ENCODE data around the gene CXorf58.
"Not testable (repeated sequence)": the region's sequence is repeated elsewhere in the genome, so short reads cannot be mapped to it uniquely, and the experiment has no call there.

CXorf58 gene

DNA sequence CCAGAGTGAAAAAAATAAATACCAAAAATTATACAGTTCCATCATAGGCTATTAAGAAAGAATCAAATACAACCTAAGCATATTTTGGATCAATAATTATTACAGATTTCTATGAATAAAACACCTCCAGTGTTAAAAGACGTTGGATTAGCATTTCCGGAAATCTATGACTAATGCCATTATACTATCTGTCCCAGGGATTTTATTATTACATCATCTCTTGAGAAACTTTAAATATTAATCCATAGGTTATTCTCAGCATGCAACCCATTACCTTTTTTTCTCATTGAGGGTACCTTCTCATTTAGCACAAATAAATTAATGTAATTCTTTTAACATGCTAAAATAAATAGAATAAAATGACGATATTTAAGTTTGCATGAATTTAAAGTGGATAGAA is 44.6 kb downstream of the CXorf58 start:
- no peak for FAIRE-seq
- no peak for DNase-seq (ENCODE audit: insufficient read length, low spot score)

DNA sequence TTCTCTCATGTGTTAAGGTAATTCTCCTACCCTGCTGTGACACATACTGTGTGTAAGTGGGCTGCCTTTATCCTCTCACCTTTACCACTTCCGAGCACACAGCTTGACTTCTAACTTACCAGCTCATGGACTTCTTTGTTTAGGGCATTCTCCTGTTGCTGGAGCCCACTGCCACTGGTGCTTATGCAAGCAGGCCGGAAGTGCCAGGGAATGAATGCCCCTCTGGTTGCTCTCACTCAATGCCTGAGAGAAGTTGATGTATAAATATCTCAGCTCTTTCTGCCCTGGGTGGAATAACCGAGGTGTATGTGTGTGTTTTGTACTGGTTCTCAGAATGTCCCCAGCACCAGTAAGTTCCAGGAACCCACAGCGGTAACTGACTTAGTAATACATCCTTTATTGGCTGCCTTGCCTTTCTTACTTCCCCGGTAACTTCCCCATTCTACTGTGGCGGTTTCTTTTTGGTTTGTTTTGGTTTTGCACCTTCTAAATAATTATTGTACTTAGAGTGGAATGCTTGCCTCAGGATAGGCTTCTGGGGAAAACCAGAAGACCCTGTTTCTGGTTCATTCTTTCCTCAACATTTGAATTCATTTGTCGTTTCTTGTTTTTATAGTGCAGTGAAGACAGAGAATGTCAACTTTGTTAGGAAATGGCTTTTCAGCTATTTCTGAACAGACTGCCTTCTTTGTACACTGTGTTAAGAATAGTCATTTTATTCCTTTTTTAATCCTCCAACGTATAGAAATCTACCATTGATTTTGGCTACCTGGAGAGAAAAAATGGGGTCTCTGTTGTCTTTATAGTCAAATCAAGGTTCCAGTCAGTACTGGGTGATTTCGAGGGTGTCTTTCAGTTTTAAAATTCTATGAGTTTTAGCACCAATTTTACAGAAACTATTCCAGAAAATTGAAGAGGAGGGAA is 45.4 kb downstream of the CXorf58 start:
- FAIRE-seq = peak; percentile 79
- DNase-seq (ENCODE audit: insufficient read length, low spot score) = no peak

DNA sequence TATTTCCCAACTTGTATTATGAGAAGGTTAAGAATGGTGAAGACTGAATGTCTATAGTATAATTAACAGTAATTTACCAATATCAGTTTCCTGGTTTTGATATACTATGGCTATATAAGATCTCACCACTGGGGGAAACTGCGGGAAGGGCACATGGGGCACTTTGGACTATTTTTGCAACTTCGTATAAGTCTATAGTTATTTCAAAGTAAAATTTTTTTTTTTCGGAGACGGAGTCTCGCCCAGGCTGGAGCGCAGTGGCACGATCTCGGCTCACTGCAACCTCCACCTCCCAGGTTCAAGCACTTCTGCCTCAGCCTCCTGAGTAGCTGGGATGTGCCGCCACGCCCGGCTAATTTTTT is 46.1 kb downstream of the CXorf58 start:
- no peak for DNase-seq (ENCODE audit: insufficient read length, low spot score)
- FAIRE-seq = no peak

DNA sequence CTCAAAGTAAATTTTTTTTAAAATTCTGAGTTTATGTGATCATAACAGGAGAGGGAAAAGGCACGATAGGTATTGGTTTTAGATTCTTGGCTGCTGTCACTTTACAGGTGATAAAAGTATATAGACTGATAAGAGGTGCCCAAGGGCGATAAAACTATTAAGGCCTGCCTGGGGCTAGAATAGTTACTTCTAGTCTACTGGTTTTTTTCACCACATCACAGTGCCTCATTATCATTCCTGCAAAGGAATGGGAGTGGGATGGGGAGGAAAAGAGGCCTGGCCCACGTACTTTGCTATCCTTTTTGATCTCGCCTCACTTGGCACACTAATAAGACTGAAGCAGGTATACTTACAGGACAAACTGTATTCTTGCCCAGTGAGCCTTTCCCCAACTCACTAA is 46.6 kb downstream of the CXorf58 start:
- FAIRE-seq (peak; percentile 63), DNase-seq (ENCODE audit: insufficient read length, low spot score) (no peak)

DNA sequence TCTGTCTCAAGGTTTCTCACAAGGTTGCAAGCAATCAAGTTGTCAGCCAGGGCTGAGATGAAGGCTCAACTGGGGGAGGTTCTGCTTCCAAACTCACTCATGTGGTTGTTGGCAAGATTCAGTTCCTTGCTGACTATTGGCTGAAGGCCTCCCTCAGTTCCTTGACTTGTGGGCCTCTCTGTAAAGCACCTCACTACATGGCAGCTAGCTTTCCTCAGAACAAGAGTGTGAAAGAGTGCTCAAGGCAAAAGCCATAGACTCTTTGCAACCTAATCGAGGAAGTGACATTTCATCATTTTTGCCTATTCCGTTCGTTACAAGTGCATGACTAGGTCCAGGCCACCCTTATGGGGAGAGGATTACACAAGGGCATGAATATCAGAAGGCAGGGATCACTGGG is 52.0 kb downstream of the CXorf58 start:
- FAIRE-seq (peak; percentile 86), DNase-seq (ENCODE audit: insufficient read length, low spot score) (no peak)

DNA sequence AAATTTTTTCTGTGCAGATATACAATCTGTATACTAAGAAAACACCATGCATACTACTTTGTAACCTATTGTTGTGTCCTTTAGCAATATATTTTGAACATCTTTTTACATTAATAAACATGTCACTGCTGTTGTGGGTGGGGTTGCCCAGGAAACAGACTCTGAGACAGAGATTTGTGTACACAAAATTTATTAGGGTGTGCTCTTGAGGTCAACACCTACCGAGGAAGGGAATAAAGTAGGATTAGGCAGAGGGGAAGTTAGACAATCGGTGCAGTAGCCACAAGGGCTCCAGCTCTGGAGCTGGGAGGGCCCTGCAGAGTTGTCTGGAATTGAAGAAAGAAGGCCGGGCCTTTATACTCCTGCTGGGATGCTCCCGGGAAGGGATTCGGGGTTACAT is 56.4 kb downstream of the CXorf58 start:
- no peak for FAIRE-seq

DNA sequence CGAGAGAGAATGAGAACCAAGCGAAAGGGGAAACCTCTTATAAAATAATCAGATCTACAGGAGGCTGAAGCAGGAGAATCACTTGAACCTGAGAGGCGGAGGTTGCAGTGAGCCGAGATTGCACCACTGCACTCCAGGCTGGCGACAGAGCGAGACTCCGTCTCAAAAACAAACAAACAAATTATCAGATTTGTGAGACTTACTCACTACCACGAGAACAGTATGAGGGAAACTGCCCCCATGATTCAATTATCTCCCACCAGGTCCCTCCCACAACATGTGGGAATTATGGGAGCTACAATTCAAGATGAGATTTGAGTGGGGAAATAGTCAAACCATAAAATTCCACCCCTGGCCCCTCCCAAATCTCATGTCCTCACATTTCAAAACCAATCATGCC is 57.8 kb downstream of the CXorf58 start:
- FAIRE-seq = not testable (repeated sequence)

More for the DNA sequence above, 56.4 kb downstream of the CXorf58 start:
- DNase-seq (ENCODE audit: insufficient read length, low spot score) = no peak

DNA sequence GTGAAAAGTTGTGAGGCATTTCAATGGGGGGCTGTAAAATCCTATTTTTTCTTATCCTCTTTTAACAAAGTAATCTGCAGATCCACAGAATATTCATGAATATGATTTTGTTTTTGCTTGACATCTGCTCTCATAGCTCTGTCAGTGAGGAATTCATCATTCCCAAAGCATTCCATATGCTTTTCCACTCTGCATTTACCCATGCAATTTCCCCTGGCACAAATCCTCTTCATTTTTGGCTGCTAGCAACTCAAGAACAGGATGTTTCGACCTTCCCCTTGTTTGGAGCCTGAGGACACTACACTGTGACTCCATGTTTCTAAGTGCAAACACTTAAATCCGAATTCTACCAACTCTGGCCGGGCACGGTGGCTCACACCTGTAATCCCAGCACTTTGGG is 70.7 kb downstream of the CXorf58 start:
- DNase-seq (ENCODE audit: insufficient read length, low spot score) = no peak
- FAIRE-seq = no peak

More for the DNA sequence above, 57.8 kb downstream of the CXorf58 start:
- not testable (repeated sequence) for DNase-seq (ENCODE audit: insufficient read length, low spot score)

DNA sequence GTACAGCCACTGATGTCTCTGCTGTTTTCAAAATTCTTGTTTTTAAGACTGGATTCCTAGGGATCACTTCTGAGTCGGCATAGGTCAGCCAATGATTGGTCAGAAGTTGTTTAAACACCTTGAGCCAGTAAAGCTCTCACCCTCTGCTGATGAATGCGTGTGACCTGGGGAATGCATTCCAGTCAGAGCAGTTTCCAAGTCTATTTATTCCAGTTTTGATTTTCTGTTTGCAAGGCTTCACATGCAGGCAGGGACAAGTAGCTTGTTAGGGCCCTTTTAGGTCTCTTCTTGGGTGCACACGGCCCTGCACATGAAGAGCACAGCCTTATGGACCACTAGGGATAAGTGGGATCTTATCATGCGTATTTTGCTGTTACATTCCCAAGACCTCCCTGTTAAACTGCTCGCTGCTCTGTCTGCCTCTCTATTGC is 72.2 kb downstream of the CXorf58 start:
- FAIRE-seq (peak; percentile 90), DNase-seq (ENCODE audit: insufficient read length, low spot score) (no peak)

DNA sequence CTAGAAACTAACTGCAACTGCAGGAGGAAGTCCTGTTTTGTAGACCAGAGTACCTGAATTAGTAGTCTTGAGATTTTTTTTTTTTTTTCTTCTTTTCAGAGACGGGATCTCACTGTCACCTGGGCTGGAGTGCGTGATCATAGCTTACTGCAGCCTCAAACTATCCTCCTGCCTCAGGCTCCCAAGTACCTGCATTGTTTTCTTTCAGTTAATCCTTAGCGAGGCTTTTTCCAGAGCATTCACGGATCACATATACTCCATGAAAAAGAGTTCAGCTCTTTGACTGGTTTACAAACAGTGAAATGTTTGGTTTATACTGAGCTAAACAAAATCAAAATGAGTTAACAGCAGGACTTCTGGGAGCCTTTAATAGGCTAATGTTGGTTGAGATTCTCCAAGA is 73.4 kb downstream of the CXorf58 start:
- no peak for FAIRE-seq
- DNase-seq (ENCODE audit: insufficient read length, low spot score) = no peak

DNA sequence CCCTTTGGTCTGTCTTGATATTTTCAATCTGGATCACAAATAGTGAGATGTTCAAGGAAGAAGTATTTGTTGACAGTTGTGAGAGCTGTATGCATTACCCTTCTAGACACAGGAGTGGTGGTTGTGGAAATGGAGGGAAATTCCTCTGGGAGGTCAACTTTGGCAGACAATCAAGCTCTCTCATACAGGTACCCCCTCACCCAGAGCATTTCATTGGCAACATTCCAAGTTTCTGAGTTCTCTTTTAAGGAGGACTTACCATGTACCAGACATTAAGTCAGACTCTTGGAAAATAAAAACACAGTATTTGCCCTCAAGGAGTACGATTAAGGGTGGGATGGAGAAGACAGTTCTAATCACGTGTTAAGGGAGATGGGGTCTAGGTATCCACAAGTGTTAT is 73.9 kb downstream of the CXorf58 start:
- FAIRE-seq (peak; percentile 83), DNase-seq (ENCODE audit: insufficient read length, low spot score) (no peak)

DNA sequence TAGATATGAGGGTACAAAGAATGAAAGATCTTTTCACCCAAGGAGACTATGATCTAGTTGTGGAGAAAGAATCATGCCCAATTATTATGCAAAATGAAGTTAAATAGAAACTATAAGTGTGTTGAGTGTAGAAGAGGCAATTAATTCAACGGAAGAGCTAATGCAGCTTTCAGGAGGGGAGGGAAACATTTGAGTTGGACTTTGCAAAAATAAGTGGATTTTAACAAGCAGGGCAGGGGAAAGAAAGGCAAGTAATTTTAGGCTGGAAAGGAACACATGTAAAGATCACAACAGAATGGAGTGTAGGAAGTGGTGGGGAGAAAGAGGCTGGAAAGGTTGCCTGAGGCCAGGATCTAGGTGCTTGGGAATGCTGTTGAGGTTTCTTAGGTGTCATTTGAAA is 75.1 kb downstream of the CXorf58 start:
- DNase-seq (ENCODE audit: insufficient read length, low spot score) = no peak
- FAIRE-seq = no peak
